AG04450 (cell line): ENCODE measurements around the gene PAX8. TPM values are rescaled to one million over a fixed set of nuclear protein-coding genes. Genes with fewer than 3 reads are reported as not detected.

ENCODE experiments used
- CTCF ChIA-PET: fragments of 300-600, 350-600 bp; formaldehyde crosslinking; extraction: SDS; loops from one replicate; lab custom pipeline; 2022; ENCODE audit warnings: antibody characterized with exemption, inconsistent platforms; lab: Charles Lee
- POLR2A ChIA-PET: fragments of 350-600 bp; formaldehyde crosslinking; extraction: SDS; loops from one replicate; lab custom pipeline; 2021; ENCODE audit warnings: antibody characterized with exemption, inconsistent platforms; lab: Yijun Ruan, JAX
- DNase-seq: peaks from one replicate; pipeline ENCODE4 v3.0.0-alpha.2; 2011; ENCODE audit warnings: low read depth, low spot score
- H3K27ac ChIP-seq: one replicate; pipeline ENCODE4 v1.5.1; 2012; ENCODE audit warnings: low read depth, low read length, control low read depth
- H3K27me3 ChIP-seq: one replicate; pipeline ENCODE4 v1.6.0; 2012; ENCODE audit warnings: low read length; ENCODE audit not compliant: control insufficient read depth, insufficient read depth
- H3K4me3 ChIP-seq: 2 replicates; pipeline ENCODE4 v1.5.1; 2011; ENCODE audit warnings: mild to moderate bottlenecking, low read depth, low read length, control low read depth
- H3K9me3 ChIP-seq: 2 replicates; pipeline ENCODE4 v1.5.1; 2012; ENCODE audit warnings: low read length; ENCODE audit not compliant: control insufficient read depth, insufficient read depth
- polyA plus RNA-seq: library from polyadenylated mRNA; depleted of rRNA; stranded (reverse); fragments of >200 nt; gene quantifications from 2 replicates; pipeline ENCODE4 v1.2.3, GENCODE V29; 2011
- TF ChIP-seq, protein P1 (sequence below): IDR thresholded peaks from 2 replicates; pipeline ENCODE4 v1.5.1; 2011; ENCODE audit warnings: low read depth, low read length, control low read depth, inconsistent platforms

PAX8 gene
- polyA plus RNA-seq, 1 experiment: 1.2 TPM

DNA sequence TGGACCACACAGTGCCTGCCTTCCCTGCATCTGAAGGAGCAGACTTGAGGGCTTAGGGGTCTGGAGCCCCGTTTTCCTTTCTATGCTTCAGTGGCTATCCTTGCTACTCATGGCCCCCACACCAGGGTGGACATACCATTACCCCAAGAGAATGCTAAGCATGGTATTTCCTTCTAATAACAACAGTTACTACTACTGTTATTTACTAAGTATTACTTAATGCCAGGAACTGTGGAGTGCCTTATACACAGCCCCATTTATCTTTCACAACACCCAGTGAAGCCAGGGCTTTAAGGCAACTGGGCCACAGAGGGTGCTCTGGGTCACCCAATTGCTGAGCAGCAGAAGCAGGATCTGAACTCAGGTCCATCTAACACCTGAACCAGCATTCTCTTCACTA, 5.8 kb upstream of the PAX8 start:
- ChIA-PET POLR2A (no interaction called here), CTCF (interaction anchor here (0.9 to 1.3 kb wide), 2 partner anchors 11 to 80 kb away, joined by 4 to 6 read pairs; no protein-coding TSS in a partner anchor)
- Histone ChIP-seq H3K4me3 (no peak overlapping the region), H3K9me3 (no peaks in the 10 kb centered on the region), H3K27me3 (no peaks in the 10 kb centered on the region), H3K27ac (peak overlapping the region; percentile 93)
- TF ChIP-seq, protein P1, sequence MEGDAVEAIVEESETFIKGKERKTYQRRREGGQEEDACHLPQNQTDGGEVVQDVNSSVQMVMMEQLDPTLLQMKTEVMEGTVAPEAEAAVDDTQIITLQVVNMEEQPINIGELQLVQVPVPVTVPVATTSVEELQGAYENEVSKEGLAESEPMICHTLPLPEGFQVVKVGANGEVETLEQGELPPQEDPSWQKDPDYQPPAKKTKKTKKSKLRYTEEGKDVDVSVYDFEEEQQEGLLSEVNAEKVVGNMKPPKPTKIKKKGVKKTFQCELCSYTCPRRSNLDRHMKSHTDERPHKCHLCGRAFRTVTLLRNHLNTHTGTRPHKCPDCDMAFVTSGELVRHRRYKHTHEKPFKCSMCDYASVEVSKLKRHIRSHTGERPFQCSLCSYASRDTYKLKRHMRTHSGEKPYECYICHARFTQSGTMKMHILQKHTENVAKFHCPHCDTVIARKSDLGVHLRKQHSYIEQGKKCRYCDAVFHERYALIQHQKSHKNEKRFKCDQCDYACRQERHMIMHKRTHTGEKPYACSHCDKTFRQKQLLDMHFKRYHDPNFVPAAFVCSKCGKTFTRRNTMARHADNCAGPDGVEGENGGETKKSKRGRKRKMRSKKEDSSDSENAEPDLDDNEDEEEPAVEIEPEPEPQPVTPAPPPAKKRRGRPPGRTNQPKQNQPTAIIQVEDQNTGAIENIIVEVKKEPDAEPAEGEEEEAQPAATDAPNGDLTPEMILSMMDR: no peak
- no peak for DNase-seq

DNA sequence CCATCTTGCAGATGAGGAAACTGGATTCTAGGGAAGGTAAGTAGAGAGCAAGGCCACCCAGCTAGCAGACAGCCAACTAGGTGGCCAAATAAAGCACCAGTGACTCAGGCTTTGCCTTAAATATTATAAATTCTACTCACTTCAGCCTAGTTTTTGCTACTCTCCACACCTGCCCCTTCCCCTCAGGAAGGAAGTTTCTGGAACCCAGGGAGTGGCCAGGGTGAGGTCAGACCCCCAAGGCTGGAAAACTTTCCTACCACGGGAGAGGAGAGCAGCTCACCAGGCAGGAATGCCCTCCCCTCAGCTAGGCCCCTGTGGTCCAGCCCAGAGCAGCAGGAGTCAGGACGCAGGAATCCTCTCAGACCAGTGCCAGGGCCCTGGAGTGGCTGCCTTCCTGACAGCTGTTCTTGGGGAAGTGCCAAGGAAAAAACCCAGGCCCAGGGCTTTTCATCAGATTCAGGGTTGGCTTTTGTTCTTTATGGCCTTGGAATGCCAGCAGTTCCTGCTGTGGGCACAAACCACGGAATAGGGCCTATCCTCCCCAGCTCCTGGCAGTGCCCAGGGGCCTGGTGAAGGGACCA, 5.1 kb upstream of the PAX8 start:
- Histone ChIP-seq H3K9me3 (no peaks in the 10 kb centered on the region; the same call in 1 of the 2 replicates), H3K27me3 (no peaks in the 10 kb centered on the region), H3K4me3 (no peak overlapping the region), H3K27ac (peak overlapping the region; percentile 94)
- POLR2A ChIA-PET: interaction anchor here (0.7 to 1.3 kb wide), 3 partner anchors 43 to 105 kb away, joined by 4 to 8 read pairs (median 5); no protein-coding TSS in a partner anchor
- TF ChIP-seq, protein P1: no peak
- CTCF ChIA-PET: interaction anchor here (0.6 to 1.3 kb wide), 7 partner anchors 10 to 106 kb away, joined by 3 to 6 read pairs (median 4); no protein-coding TSS in a partner anchor
- DNase-seq: peak; percentile 82

DNA sequence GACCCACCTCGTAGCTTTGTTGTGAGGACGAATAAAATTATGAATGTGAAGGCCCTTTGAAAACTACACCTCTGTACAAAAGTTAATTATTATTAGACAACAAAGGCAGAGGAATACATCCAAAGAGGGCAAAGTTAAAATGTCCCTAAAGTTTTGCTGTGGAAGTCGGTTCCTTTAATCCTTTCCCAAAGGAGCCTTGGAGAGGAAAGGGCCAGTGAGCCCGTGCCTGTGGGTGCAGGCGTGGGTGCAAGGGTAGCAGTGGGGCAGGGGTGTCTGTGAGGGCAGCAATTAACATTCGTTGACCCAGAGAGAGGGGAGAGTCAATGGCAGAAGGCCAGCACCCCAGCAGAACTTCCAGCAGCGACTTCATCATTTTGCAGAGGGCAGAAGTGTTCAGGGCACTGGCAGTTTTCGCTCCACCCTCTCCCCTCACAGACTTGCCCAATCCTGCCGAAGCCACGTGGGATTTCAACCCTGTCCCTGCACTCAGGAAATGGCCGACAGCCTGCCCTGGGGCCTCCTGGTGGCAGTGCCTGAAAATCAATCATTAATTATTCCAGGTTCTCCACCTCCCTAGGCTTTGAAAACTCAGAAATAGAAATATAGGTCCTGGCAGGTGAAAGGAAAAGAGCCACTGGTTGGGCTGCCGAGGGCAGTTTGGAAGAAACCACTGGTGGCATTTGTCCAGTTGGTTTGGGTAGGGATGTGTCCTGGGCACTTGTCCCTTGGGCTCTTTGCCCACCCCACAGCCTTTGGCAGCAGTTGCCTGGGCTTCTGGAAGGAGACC, 4.2 kb upstream of the PAX8 start:
- CTCF ChIA-PET: interaction anchor here (0.7 to 1.3 kb wide), 4 partner anchors 33 to 108 kb away, joined by 3 to 6 read pairs (median 5); no protein-coding TSS in a partner anchor
- no peak for DNase-seq
- H3K27me3 ChIP-seq: peaks cover 5% of the 10 kb centered on the region
- TF ChIP-seq, protein P1: peak; percentile 15; the same call in 1 of the 2 replicates
- peaks cover 4% of the 10 kb centered on the region; the same call in 1 of the 2 replicates for H3K9me3 ChIP-seq
- no peak overlapping the region for H3K4me3 ChIP-seq
- peak overlapping the region; percentile 94 for H3K27ac ChIP-seq
- POLR2A ChIA-PET: interaction anchor here (1.3 kb wide), 1 partner anchor 42 kb away, joined by 8 read pairs; no protein-coding TSS in a partner anchor

DNA sequence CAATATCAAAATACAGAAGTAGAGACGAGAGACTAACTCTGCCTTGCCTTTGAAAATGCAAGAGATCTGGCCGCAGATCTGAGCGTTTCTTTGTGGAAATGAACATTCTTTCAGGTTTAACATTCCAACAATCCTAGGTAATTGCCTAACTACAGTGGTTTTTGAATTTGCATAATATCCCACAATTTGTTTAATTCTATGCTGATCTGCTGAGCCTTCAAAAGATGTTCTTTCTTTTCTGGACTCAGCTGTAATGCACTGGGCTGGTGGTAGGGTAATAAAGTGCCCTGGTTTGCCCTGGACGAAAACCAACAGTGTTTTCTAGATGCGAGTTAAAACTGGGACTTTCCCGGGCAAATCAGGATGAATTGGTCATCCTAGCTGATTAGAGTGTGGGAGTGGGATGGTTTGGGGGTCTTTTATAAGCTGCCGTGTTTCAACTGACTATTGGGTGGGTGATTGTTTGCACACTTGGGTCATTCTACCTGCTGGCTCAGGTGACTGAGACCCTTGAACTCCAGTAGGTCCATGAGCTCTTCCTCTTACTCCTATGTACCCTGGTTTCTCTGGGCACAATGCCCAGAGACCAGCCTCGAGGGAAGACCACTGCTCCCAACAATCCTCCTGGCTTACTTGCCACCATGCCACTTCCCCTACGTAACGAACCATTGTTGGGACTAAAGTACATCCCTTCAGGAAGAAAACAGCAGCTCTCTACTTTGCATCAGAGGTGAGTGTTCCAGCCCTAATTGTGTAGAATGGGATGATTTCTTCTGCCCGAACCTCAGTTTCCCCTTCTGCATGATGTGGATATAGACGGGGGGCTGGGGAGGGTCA, 3.4 kb upstream of the PAX8 start:
- no peak overlapping the region for H3K4me3 ChIP-seq
- POLR2A ChIA-PET: no interaction called here
- CTCF ChIA-PET: interaction anchor here (0.7 to 1.3 kb wide), 2 partner anchors 33 to 109 kb away, joined by 3 to 5 read pairs; no protein-coding TSS in a partner anchor
- TF ChIP-seq, protein P1: no peak
- no peak overlapping the region for H3K27ac ChIP-seq
- DNase-seq: no peak
- peaks cover 13% of the 10 kb centered on the region for H3K27me3 ChIP-seq
- H3K9me3 ChIP-seq: peaks cover 4% of the 10 kb centered on the region; the same call in 1 of the 2 replicates
